ENCODE measurements around the gene SYK. TPM values are rescaled to one million over a fixed set of nuclear protein-coding genes. Genes with fewer than 3 reads are reported as not detected.

SYK gene
- total RNA-seq, 1 donor from 2014 or later, result 0.36 TPM

GRCh38 chr9:90770182-90770738 lies 31.4 kb upstream of the SYK start:
- no peaks in the 10 kb centered on the region for H3K36me3 Mint-ChIP-seq (ENCODE audit: low read depth, unreplicated experiment)
- no peaks in the 10 kb centered on the region for H3K4me1 Mint-ChIP-seq (ENCODE audit: unreplicated experiment)
- H3K4me3 Mint-ChIP-seq (ENCODE audit: unreplicated experiment), result no peak overlapping the region
- TF ChIP-seq CTCF (IDR thresholded peaks at IDR 0.05; ENCODE audit: unreplicated experiment), result no peak
- no peak overlapping the region for H3K27ac Mint-ChIP-seq (ENCODE audit: unreplicated experiment)
- peaks cover 3% of the 10 kb centered on the region for H3K27me3 Mint-ChIP-seq (ENCODE audit: unreplicated experiment)
- peaks cover 14% of the 10 kb centered on the region for H3K9me3 Mint-ChIP-seq (ENCODE audit: unreplicated experiment)
- DNase-seq (ENCODE audit: low spot score), result no peak

DNA sequence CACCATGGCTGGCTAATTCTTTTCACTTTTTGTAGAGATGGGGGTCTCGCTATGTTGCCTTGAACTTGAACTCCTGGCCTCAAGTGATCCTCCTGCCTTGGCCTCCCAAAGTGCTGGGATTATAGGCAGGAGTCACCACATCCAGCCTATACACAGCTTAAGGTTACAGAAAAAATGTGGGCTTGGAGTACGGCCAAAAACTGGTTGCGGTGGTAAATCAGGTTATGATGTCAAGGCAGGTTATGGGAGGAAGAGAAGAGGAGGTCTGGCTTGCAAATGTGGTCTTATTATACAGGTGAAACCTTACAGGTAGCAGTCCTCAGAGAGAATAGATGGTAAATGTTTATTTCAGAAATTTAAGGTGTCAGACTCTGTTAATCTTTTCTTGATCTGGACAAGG lies 30.7 kb upstream of the SYK start:
- H3K4me1 Mint-ChIP-seq (ENCODE audit: unreplicated experiment), result no peaks in the 10 kb centered on the region
- H3K36me3 Mint-ChIP-seq (ENCODE audit: low read depth, unreplicated experiment), result no peaks in the 10 kb centered on the region
- H3K4me3 Mint-ChIP-seq (ENCODE audit: unreplicated experiment), result no peak overlapping the region
- H3K27me3 Mint-ChIP-seq (ENCODE audit: unreplicated experiment), result peaks cover 3% of the 10 kb centered on the region
- peaks cover 14% of the 10 kb centered on the region for H3K9me3 Mint-ChIP-seq (ENCODE audit: unreplicated experiment)
- no peak for TF ChIP-seq CTCF (IDR thresholded peaks at IDR 0.05; ENCODE audit: unreplicated experiment)
- no peak for DNase-seq (ENCODE audit: low spot score)
- H3K27ac Mint-ChIP-seq (ENCODE audit: unreplicated experiment), result no peak overlapping the region

DNA sequence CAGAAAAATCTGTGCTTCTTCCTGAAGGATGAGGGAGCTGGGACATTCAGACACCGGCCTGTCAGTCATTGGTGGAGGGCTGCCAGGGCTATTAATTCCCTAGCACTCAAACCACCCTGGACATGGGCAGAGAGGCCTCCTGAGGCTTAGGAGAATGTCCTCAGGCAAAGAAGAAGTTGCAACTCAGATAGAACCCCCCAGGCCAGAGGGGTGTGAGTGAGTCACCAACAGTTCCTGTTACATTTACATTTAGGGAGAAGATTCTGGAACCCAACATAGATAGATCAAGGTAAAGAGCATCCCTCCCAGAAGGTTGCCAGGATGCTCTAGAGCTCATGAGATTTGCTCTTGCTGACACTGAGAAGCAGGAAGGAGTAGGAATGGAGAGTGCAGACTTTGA lies 29.2 kb upstream of the SYK start:
- no peak for TF ChIP-seq CTCF (IDR thresholded peaks at IDR 0.05; ENCODE audit: unreplicated experiment)
- peaks cover 14% of the 10 kb centered on the region for H3K9me3 Mint-ChIP-seq (ENCODE audit: unreplicated experiment)
- no peak overlapping the region for H3K27ac Mint-ChIP-seq (ENCODE audit: unreplicated experiment)
- peaks cover 3% of the 10 kb centered on the region for H3K27me3 Mint-ChIP-seq (ENCODE audit: unreplicated experiment)
- no peak for DNase-seq (ENCODE audit: low spot score)
- H3K36me3 Mint-ChIP-seq (ENCODE audit: low read depth, unreplicated experiment), result no peaks in the 10 kb centered on the region
- no peaks in the 10 kb centered on the region for H3K4me1 Mint-ChIP-seq (ENCODE audit: unreplicated experiment)
- H3K4me3 Mint-ChIP-seq (ENCODE audit: unreplicated experiment), result no peak overlapping the region

DNA sequence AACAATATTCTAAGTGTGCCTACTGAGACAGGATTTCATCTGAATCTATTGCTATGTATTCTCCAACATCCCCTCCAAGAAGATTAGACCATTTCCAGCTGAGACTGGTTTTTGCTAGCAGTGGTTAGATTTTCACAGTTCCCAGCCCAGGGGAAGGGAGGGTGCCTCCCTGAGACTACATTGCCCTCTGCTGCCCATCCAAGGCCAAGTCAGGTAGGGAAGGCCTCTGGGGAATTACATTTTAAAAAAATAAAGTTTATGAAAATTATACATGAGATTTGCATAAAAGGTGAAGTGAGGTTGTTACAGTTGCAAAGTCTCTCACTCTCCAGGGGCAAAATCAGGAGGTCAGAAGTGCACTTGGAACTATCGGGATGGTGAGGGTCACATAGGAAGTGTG lies 28.0 kb upstream of the SYK start:
- Mint-ChIP-seq H3K9me3 (ENCODE audit: unreplicated experiment) (peaks cover 8% of the 10 kb centered on the region), H3K4me3 (ENCODE audit: unreplicated experiment) (no peak overlapping the region), H3K36me3 (ENCODE audit: low read depth, unreplicated experiment) (no peaks in the 10 kb centered on the region), H3K27ac (ENCODE audit: unreplicated experiment) (no peak overlapping the region), H3K4me1 (ENCODE audit: unreplicated experiment) (no peaks in the 10 kb centered on the region), H3K27me3 (ENCODE audit: unreplicated experiment) (peaks cover 3% of the 10 kb centered on the region)
- peak; percentile 38 for TF ChIP-seq CTCF (IDR thresholded peaks at IDR 0.05; ENCODE audit: unreplicated experiment)
- no peak for DNase-seq (ENCODE audit: low spot score)

- no peaks in the 10 kb centered on the region for H3K4me1 Mint-ChIP-seq (ENCODE audit: unreplicated experiment)
- H3K27ac Mint-ChIP-seq (ENCODE audit: unreplicated experiment), result no peak overlapping the region
- peaks cover 5% of the 10 kb centered on the region for H3K9me3 Mint-ChIP-seq (ENCODE audit: unreplicated experiment)
- peaks cover 3% of the 10 kb centered on the region for H3K27me3 Mint-ChIP-seq (ENCODE audit: unreplicated experiment)
- no peak for TF ChIP-seq CTCF (IDR thresholded peaks at IDR 0.05; ENCODE audit: unreplicated experiment)
- no peak for DNase-seq (ENCODE audit: low spot score)
- no peaks in the 10 kb centered on the region for H3K36me3 Mint-ChIP-seq (ENCODE audit: low read depth, unreplicated experiment)
- H3K4me3 Mint-ChIP-seq (ENCODE audit: unreplicated experiment), result no peak overlapping the region
Observed at GRCh38 chr9:90774071-90774470, 27.5 kb upstream of the SYK start.

All from endothelial cell (in vitro differentiated cells).